GM21717 (cell line): ENCODE data around the gene RHBDD3.

Experiments
- ATAC-seq: cut with Tn5 transposase; IDR thresholded peaks from one replicate; pipeline ENCODE4 v1.9.1; 2021; ENCODE audit warnings: mild to moderate bottlenecking, moderate library complexity; ENCODE audit not compliant: unreplicated experiment

RHBDD3 gene

DNA sequence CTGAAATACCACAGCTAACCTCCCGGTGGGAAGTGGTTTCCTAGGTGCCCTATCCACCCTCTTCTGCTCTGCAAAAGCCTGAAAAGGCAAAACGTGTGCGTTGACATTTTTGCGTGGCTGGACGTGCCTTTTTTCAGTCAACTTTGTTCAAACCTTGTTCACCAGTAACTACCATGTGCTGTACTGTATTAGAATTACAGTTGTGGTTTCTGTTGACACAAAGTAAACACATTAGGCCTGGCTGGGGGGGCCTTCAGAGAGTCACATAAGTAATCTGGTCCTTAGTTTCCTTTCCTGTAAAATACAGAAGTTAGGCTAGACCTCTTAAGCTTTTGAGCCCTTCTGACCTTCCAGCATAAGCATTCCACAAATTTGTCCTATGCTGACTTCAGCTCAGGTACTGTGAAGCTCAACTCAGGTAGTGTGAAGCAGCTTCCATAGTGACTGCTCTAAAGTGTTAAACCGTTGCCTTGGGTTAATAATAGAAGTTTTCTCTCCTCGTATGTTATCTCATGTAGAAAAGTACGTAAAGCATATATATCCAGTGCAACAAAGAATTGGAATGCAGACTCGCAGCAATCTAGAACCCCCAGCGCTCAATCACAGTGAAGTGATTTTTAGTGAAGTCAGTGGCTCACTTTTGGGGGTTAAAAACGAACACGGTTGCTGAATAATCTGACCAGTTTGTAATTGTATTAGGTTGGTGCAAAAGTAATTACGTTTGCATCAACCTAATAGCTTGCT is 2.1 kb upstream of the RHBDD3 start:
- ATAC-seq, result no peak

- ATAC-seq, result no peak
Measured at GRCh38 chr22:29269230-29269604, 1.4 kb upstream of the RHBDD3 start.

DNA sequence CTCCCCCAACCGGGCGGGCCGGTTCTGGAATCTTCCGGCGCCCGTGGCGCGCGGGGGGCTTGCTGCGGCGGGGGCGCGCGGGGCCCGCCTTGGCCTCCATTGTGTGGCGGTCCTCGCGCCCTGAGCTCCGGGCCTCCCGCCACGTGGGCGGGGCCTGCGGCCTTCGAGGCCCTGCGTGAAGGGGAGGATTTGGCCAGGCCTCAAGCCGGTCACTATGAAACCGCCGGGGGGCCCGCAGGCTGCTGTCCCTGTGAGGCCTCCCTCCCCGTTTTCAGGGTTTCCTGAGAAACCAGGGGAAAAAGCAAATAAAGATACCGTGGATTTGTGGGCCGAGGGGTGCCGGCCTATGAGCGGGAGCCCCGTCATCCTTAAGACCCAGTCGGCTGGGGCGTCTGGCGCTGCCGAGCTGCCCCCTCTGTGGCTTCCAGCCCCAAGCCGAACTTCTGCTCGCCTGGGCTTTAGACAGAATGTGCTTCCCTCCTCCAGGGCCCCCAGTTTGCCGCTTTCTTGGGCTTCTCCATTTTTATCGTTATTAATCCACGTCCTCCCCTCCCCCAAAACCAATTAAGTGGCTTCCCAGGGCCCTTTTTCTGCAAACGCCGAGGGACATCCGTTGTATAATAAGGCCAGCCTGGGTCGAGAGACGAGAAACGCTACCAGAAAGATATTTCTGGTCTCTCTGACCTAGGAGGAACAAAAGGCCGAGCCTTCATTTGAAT is 889 bp upstream of the RHBDD3 start:
- peak; percentile 18 for ATAC-seq

GRCh38 chr22:29267462-29267857 is 321 bp downstream of the RHBDD3 start:
- ATAC-seq, result no peak

GRCh38 chr22:29266564-29267461 is 968 bp downstream of the RHBDD3 start:
- ATAC-seq, result no peak

GRCh38 chr22:29265929-29266328 is 1.9 kb downstream of the RHBDD3 start:
- no peak for ATAC-seq

DNA sequence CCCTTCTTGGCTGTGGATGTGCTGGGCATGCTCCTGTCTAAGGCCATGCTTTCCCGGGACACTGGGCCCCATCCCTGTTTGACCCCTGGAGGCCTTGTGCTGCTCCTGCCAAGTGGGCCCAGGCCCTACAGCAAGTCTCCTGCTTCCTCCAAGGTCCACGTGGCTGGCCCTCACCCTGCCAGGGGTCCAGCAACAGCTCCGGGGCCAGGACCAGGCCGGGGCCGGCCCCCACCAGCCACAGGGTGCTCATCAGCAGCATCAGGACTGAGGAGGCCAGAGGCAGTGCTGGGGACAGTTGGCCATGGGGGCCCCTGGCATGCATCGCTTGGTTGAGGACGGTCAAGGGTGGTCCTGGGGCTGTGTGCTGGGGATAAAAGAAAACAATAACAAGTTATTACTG is 2.5 kb downstream of the RHBDD3 start:
- no peak for ATAC-seq

- no peak for ATAC-seq
Measured at GRCh38 chr22:29263791-29264276, 3.9 kb downstream of the RHBDD3 start.

GRCh38 chr22:29260601-29261315 is 7.0 kb downstream of the RHBDD3 start:
- ATAC-seq, result no peak

DNA sequence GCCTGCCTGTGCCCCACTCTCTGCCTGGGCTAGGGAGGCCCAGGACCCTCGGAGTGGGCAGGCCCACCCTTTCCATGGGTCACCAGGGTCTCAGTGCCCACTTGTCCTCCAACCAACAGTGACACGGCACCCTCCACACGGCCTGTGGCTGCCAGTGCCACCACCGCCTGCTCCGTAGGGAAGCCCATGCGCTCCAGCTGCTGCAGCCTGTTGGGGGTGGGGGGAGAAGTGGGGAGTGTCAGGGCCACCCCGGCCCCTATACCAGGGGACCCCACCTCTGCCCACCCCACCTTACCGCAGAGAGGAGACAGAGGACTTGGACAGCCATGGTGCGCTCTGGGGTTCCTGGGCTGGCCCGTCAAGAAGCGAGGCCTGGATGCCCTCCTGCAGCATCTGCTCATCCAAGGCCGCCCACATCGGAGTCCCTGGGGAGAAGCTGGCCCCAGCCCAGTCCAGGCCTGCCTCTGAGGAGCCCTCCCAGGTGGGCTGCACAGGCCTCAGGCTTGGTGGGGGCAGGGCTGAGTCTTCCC is 7.7 kb downstream of the RHBDD3 start:
- no peak for ATAC-seq

DNA sequence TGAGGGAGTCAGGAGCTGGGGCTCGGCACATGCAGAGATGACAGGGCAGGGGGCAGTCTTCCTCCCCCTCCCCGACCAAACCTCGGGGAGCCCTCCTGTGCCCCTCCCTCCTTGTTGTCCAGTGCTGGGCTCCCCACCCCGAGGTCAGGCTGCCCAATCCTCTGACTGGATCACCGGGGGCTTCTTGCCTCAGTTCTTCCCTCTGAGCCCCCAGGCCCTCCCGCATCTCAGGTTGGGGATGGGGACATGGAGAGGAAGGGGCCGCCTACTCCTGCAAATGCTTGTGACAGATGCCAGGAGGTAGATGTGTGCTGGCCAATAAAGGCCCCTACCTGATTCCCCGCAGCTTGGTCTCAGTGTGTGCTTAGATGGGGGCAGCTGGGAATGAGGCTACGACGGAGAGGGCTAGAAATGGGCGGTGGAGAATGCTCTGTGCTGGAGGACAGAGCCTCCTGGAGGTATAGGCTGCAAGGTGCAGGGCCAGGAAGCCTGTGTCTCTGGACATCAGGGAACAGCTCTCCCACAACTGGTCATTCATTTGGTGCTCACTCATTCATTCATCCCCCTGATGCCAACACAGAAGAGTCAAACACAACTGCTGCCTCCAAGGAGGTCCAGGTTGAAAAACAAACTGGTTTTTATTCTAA is 8.4 kb downstream of the RHBDD3 start:
- no peak for ATAC-seq

DNA sequence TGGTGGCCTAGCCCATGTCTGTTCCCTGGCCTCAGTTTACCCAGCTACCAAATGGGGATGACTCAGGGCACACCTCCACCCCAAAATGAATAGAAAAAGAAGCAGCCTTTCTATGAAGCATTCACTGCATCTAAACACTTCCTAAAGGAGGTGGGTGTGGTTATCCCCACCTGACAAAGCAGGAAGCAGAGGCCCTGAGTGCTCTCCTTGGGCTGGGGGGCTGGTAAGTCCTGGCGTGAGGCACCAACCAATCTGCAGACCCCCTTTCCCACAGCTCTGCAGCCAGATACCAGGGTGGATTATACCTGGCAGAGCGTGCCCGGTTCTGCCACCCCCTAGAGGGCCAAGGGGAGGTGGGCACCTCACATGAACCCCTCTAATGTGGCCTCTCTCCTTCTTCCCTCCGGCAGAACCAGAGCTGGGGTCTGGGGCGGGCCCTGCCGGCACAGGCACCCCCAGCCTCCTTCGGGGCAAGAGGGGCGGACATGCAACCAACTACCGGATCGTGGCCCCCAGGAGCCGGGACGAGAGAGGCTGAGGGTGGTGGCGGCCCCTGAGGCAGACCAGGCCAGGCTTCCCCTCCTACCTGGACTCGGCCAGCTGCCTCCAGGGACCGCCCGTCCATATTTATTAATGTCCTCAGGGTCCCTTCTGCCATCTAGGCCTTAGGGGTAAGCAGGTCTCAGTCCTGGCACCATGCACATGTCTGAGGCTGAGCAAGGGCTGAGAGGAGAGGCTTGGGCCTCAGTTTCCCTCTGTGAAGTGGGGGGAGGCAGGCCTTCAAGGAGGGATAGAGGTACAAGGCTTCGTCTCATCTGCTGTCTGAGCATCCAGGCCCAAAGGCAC is 9.2 kb downstream of the RHBDD3 start:
- no peak for ATAC-seq

GRCh38 chr22:29257751-29258181 is 10.0 kb downstream of the RHBDD3 start:
- ATAC-seq, result no peak

DNA sequence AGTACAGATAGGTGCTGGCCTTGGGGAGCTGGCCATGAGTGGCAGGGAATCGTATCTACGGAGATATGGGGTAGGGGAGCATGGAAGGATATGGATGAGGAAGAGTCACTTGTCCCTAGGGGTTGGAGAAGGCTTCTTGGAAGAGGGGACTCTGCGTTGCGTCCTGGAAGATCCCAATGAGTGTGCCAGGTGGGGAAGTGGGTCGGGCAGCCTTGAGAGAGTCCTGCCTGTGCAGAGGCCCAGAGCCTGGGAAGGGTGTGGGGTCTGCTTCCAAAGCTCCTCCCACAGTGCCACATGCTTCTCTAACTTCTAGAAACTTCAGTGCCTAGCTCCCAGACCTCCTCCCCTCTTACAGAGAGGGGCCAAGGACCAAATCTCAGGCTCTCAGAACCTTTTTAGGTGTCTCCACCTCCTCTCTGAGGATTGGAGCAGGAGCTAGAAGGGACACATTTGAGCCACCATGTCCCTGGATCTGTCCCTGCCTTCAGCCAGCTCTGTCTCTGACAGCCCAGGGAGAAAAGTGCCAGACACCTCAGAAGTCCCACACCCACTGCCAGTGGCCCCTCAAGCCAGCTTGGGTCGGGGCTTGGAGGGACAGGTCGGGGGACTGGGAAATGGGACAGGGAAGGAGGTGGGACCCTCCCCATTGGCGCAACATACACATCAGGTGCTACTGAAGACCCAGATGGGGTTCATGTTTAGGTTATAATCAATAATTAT is 11.0 kb downstream of the RHBDD3 start:
- no peak for ATAC-seq

DNA sequence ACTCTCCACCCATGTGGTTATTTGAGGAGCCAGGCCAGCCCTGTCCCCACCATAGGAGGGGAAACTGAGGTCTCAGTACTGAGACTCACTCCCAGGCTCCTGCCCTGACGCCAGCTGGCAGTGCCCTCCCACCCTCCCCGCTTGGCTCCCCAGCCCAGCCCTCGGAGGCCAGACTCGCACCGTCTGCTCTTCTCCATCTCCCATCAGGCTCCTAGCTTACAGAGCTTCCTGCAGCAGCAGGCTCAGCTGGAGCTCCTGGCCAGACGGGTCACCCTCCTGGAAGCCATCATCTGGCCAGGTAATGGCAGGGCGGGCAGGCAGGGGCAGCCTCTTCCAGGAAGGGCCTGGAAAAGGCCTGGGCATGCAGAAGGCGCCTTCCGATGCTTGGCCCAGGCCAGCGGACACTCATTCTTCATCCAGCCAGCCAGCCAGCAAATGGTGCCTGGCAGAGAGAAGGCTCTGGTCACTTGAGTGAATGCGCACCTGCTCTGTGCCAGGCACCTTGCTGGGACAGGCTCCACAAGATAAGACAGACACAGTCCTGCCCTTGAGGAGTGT is 12.6 kb downstream of the RHBDD3 start:
- no peak for ATAC-seq

- ATAC-seq, result no peak
Measured at GRCh38 chr22:29254286-29254660, 13.5 kb downstream of the RHBDD3 start.

GRCh38 chr22:29253561-29254285 is 14.1 kb downstream of the RHBDD3 start:
- ATAC-seq, result no peak
